Naive thymus-derived CD4-positive, alpha-beta T cell (primary cell): ENCODE data around the gene MAGOH. TPM values are rescaled to one million over a fixed set of nuclear protein-coding genes. Genes with fewer than 3 reads are reported as not detected.

Experiments used
- ATAC-seq: fragments of 150-1000 bp; cut with Tn5 transposase; 2 replicates; pipeline ENCODE4 v1.10.0; 2021; ENCODE audit warnings: mild to moderate bottlenecking, moderate library complexity
- CTCF ChIA-PET: fragments of 350-600 bp; sonication (Branson Sonifier 250); formaldehyde crosslinking; loops from one replicate; lab custom pipeline; 2021; ENCODE audit warnings: antibody characterized with exemption; lab: Charles Lee
- POLR2A ChIA-PET: fragments of 350-600 bp; sonication (Branson Sonifier 250); formaldehyde crosslinking; loops from one replicate; lab custom pipeline; 2021; ENCODE audit warnings: antibody characterized with exemption, inconsistent platforms; lab: Charles Lee
- DNase-seq, 9 donors: peaks; one replicate each; pipeline versions ENCODE4 v3.0.0 to v3.0.0-alpha.2; 2020 to 2022; ENCODE audit warnings: mixed read lengths in 1 of 9
- H3K27ac ChIP-seq: one replicate; pipeline ENCODE4 v1.7.0; 2013; ENCODE audit warnings: mild to moderate bottlenecking, low read depth, low read length, moderate library complexity
- H3K27me3 ChIP-seq, 2 donors: one replicate each; pipeline ENCODE4 v1.7.0; 2013; ENCODE audit warnings: low read length in 2 of 2, mild to moderate bottlenecking in 2 of 2, moderate library complexity in 2 of 2; ENCODE audit not compliant: control insufficient read depth in 2 of 2, insufficient read depth in 2 of 2
- H3K36me3 ChIP-seq, 3 experiments: 1 replicate in 2 of 3; 2 replicates in 1 of 3; pipeline ENCODE4 v1.7.0; 2013; ENCODE audit warnings: low read length in 3 of 3, mild to moderate bottlenecking in 3 of 3, moderate library complexity in 1 of 3; ENCODE audit not compliant: insufficient read depth in 3 of 3, control insufficient read depth in 2 of 3
- H3K4me1 ChIP-seq, 2 donors: one replicate each; pipeline ENCODE4 v1.7.0; 2013; ENCODE audit warnings: low read length in 2 of 2, mild to moderate bottlenecking in 2 of 2, moderate library complexity in 1 of 2; ENCODE audit not compliant: control insufficient read depth in 2 of 2, insufficient read depth in 2 of 2
- H3K4me3 ChIP-seq: 2 replicates; pipeline ENCODE4 v1.7.0; 2013; ENCODE audit warnings: mild to moderate bottlenecking, low read length
- H3K9me3 ChIP-seq, 3 experiments: 1 replicate in 2 of 3; 2 replicates in 1 of 3; pipeline ENCODE4 v1.7.0; 2013; ENCODE audit warnings: low read length in 3 of 3; ENCODE audit not compliant: control insufficient read depth in 2 of 3
- H3K27ac Mint-ChIP-seq, 9 donors: one replicate each; pipeline ENCODE4 v1.8.0; 2020 to 2022; ENCODE audit warnings: mixed read lengths in 9 of 9, mild to moderate bottlenecking in 8 of 9, moderate library complexity in 5 of 9, inconsistent platforms in 2 of 9
- H3K27me3 Mint-ChIP-seq, 5 donors: one replicate each; pipeline ENCODE4 v1.8.0; 2021 to 2022; ENCODE audit warnings: mixed read lengths in 5 of 5, mild to moderate bottlenecking in 1 of 5
- H3K36me3 Mint-ChIP-seq, 5 donors: one replicate each; pipeline ENCODE4 v1.8.0; 2020 to 2022; ENCODE audit warnings: mixed read lengths in 5 of 5, mild to moderate bottlenecking in 3 of 5, inconsistent platforms in 1 of 5
- H3K4me1 Mint-ChIP-seq, 7 donors: one replicate each; pipeline ENCODE4 v1.8.0; 2020 to 2022; ENCODE audit warnings: mixed read lengths in 7 of 7, mild to moderate bottlenecking in 3 of 7, inconsistent platforms in 1 of 7
- H3K4me3 Mint-ChIP-seq, 10 donors: one replicate each; pipeline ENCODE4 v1.8.0; 2020 to 2022; ENCODE audit warnings: mild to moderate bottlenecking in 10 of 10, mixed read lengths in 10 of 10, moderate library complexity in 6 of 10, inconsistent platforms in 2 of 10
- H3K9me3 Mint-ChIP-seq, 11 donors: one replicate each; pipeline ENCODE4 v1.8.0; 2020 to 2022; ENCODE audit warnings: mixed read lengths in 11 of 11, mild to moderate bottlenecking in 4 of 11, inconsistent platforms in 1 of 11, moderate library complexity in 1 of 11
- intact Hi-C, 2 donors: fragments of 100-400 bp; cut with micrococcal nuclease; formaldehyde crosslinking; loops; one replicate each; pipeline ENCODE4 v1.15.1; 2023
- polyA plus RNA-seq, 2 donors: library from polyadenylated mRNA; unstranded; fragments of 300-500 nt; fragmentation: Illumina TruSeq; gene quantifications; one replicate each; pipeline ENCODE4 v1.2.3, GENCODE V29; 2021
- total RNA-seq, 6 experiments: library from RNA in 5 of 6; stranded (reverse) in 5 of 6; gene quantifications; 1 replicate in 5 of 6; 2 replicates in 1 of 6; pipeline ENCODE4 v1.2.3 and lab custom pipeline; 2021 to 2026

The MAGOH gene
- total and polyA plus RNA-seq, 7 experiments from 2014 or later, result 37.7 to 108 (median 54.5) TPM

- peaks cover 0 to 2% (median 1%) of the 10 kb centered on the region in 7 donors for H3K4me1 Mint-ChIP-seq
- Histone ChIP-seq H3K4me1 (peaks cover 0 to 2% of the 10 kb centered on the region in 2 donors), H3K9me3 (no peaks in the 10 kb centered on the region), H3K4me3 (no peak overlapping the region), H3K27me3 (no peaks in the 10 kb centered on the region), H3K36me3 (no peaks in the 10 kb centered on the region), H3K27ac (no peak overlapping the region)
- CTCF ChIA-PET, result no interaction called here
- H3K27me3 Mint-ChIP-seq, result no peaks in the 10 kb centered on the region
- H3K27ac Mint-ChIP-seq, result no peak overlapping the region
- ATAC-seq (no peak), DNase-seq (no peak)
- POLR2A ChIA-PET, result interaction anchor here (0.7 kb wide), 1 partner anchor 1979 kb away, joined by 3 read pairs; no protein-coding TSS in a partner anchor
- no peak overlapping the region for H3K4me3 Mint-ChIP-seq
- peaks cover 0 to 5% (median 0%) of the 10 kb centered on the region in 5 donors for H3K36me3 Mint-ChIP-seq
- intact Hi-C loops, result no loop called here
- H3K9me3 Mint-ChIP-seq, result no peaks in the 10 kb centered on the region
Measured at GRCh38 chr1:53244141-53244540, 5.8 kb upstream of the MAGOH start.

DNA sequence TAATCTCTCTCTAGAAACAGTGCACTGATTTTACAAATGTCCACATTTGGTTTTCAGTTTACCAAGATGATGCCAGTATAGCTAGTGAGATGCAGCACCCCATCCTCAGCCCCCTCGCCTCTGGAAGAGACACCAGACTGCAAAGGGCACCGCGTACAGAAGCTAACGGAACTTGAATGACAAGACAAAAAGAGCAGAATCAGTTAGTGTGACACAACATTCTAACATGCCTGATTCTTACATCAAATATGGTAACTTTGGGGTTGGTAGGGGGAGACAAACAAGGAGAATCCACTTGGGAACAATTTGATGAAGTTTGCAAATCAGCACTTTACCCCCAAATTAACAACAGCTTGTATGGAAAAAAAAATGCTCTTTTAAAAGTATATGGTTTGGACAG lies 4.1 kb upstream of the MAGOH start:
- Mint-ChIP-seq H3K36me3 (peaks cover 0 to 6% (median 4%) of the 10 kb centered on the region in 5 donors), H3K9me3 (peaks cover 0 to 5% (median 0%) of the 10 kb centered on the region in 11 donors), H3K4me3 (no peak overlapping the region), H3K27ac (no peak overlapping the region), H3K27me3 (peaks cover 0 to 2% (median 0%) of the 10 kb centered on the region in 5 donors), H3K4me1 (peaks cover 7 to 19% (median 18%) of the 10 kb centered on the region in 7 donors)
- H3K27me3 ChIP-seq, result no peaks in the 10 kb centered on the region
- peaks cover 10 to 14% of the 10 kb centered on the region in 2 donors for H3K4me1 ChIP-seq
- ATAC-seq (no peak), DNase-seq (no peak)
- no peak overlapping the region for H3K4me3 ChIP-seq
- intact Hi-C loops, result no loop called here
- H3K9me3 ChIP-seq, result no peaks in the 10 kb centered on the region
- H3K36me3 ChIP-seq, result peaks cover 0 to 4% (median 0%) of the 10 kb centered on the region in 3 experiments
- POLR2A ChIA-PET, result no interaction called here
- H3K27ac ChIP-seq, result no peak overlapping the region
- CTCF ChIA-PET, result no interaction called here

DNA sequence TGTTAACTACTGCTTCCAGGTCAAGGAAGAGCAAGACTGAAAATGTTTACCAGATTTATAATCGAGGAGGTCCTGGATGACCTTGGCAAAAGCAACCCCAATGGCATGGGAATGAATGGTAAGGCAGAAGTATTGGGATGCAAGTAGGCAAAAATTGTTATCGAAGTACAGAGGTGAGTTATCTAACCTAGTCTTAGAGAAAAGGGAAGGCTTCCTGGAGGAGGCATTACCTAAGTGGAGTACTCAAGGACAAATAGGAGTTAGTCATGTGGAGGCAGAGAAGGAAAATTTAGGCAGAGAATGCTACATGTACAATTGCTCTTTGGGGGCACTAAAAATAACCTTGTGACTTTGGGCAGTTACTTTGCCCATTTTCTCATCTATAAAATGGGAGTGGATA lies 3.5 kb upstream of the MAGOH start:
- Mint-ChIP-seq H3K9me3 (peaks cover 0 to 5% (median 0%) of the 10 kb centered on the region in 11 donors), H3K27ac (no peak overlapping the region), H3K4me1 (peaks cover 7 to 25% (median 20%) of the 10 kb centered on the region in 7 donors), H3K27me3 (peaks cover 0 to 2% (median 0%) of the 10 kb centered on the region in 5 donors), H3K4me3 (no peak overlapping the region), H3K36me3 (peaks cover 0 to 6% (median 4%) of the 10 kb centered on the region in 5 donors)
- POLR2A ChIA-PET, result no interaction called here
- Histone ChIP-seq H3K27me3 (no peaks in the 10 kb centered on the region), H3K27ac (no peak overlapping the region), H3K36me3 (peaks cover 0 to 4% (median 0%) of the 10 kb centered on the region in 3 experiments), H3K4me1 (peaks cover 13 to 19% of the 10 kb centered on the region in 2 donors), H3K4me3 (no peak overlapping the region), H3K9me3 (no peaks in the 10 kb centered on the region)
- CTCF ChIA-PET, result no interaction called here
- intact Hi-C loops, result no loop called here
- ATAC-seq (no peak), DNase-seq (no peak)

DNA sequence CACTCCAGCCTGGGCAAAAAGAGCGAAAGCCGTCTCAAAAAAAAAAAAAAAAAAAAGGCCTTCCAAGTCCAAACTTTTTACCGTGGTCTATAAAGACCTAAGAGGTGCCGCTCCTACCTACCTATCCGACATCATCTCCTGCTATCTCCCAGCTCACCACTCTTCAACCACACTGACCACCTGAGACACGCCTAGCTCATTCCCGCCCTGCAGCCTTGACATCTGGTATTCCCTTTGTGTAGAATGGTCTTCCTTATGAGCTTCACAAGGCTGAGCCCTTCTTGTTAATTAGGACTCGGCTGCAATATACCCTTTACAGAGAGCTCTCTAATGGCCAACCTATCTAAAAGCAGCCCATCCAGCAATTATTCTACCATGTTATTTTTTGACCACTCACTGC lies 680 bp downstream of the MAGOH start:
- Mint-ChIP-seq H3K36me3 (peaks cover 0 to 18% (median 13%) of the 10 kb centered on the region in 5 donors), H3K27me3 (peaks cover 0 to 2% (median 0%) of the 10 kb centered on the region in 5 donors), H3K9me3 (peaks cover 0 to 5% (median 0%) of the 10 kb centered on the region in 11 donors), H3K27ac (peak overlapping the region; percentile 92 to 99 (median 98)), H3K4me1 (peaks cover 18 to 49% (median 32%) of the 10 kb centered on the region in 7 donors), H3K4me3 (peak overlapping the region; percentile 96 to 99 (median 98))
- H3K4me3 ChIP-seq, result peak overlapping the region; percentile 97
- DNase-seq (no peak), ATAC-seq (no peak)
- peaks cover 18 to 19% of the 10 kb centered on the region in 2 donors for H3K4me1 ChIP-seq
- peaks cover 15 to 30% (median 19%) of the 10 kb centered on the region in 3 experiments for H3K36me3 ChIP-seq
- CTCF ChIA-PET, result no interaction called here
- no peaks in the 10 kb centered on the region for H3K9me3 ChIP-seq
- H3K27me3 ChIP-seq, result no peaks in the 10 kb centered on the region
- intact Hi-C loops, result loop anchor here (1.0 to 5.0 kb wide), 14 partner anchors 17 to 1715 kb away; partner anchors contain the start of genes CPT2 (in 2 of the 2), CZIB (in 2 of the 2), NDC1 (in 2 of the 2) and BTF3L4 (in 1 of the 2)
- POLR2A ChIA-PET, result interaction anchor here (0.6 to 5.2 kb wide), 4 partner anchors 17 to 1237 kb away, joined by 3 to 39 read pairs (median 4); partner anchors contain the start of gene CZIB
- H3K27ac ChIP-seq, result peak overlapping the region; percentile 94

GRCh38 chr1:53220962-53221286 lies 17.4 kb downstream of the MAGOH start:
- peak overlapping the region; percentile 99 for H3K27ac ChIP-seq
- ChIA-PET CTCF (interaction anchor here (0.6 to 0.8 kb wide), 2 partner anchors 8 to 263 kb away, joined by 3 to 4 read pairs; no protein-coding TSS in a partner anchor), POLR2A (interaction anchor here (1.0 to 4.4 kb wide), 3 partner anchors 15 to 106 kb away, joined by 3 to 42 read pairs (median 39); partner anchors contain the start of genes CPT2 and MAGOH)
- ATAC-seq (no peak), DNase-seq (no peak)
- no peaks in the 10 kb centered on the region for H3K9me3 ChIP-seq
- peaks cover 0 to 29% (median 2%) of the 10 kb centered on the region in 3 experiments for H3K36me3 ChIP-seq
- H3K27me3 ChIP-seq, result no peaks in the 10 kb centered on the region
- intact Hi-C loops, result loop anchor here (1.0 to 10.0 kb wide), 9 partner anchors 17 to 1996 kb away; partner anchors contain the start of genes BTF3L4 (in 2 of the 2), CPT2 (in 2 of the 2), MAGOH (in 2 of the 2) and TXNDC12 (in 2 of the 2)
- peak overlapping the region; percentile 91 to 98 (median 96) for H3K27ac Mint-ChIP-seq
- peaks cover 0 to 12% (median 0%) of the 10 kb centered on the region in 5 donors for H3K36me3 Mint-ChIP-seq
- peak overlapping the region; percentile 80 for H3K4me3 ChIP-seq
- H3K4me1 ChIP-seq, result peaks cover 15% of the 10 kb centered on the region in 2 donors
- H3K4me3 Mint-ChIP-seq, result peak overlapping the region; percentile 83 to 94 (median 92)
- peaks cover 0 to 6% (median 0%) of the 10 kb centered on the region in 11 donors for H3K9me3 Mint-ChIP-seq
- no peaks in the 10 kb centered on the region for H3K27me3 Mint-ChIP-seq
- peaks cover 15 to 31% (median 26%) of the 10 kb centered on the region in 7 donors for H3K4me1 Mint-ChIP-seq

GRCh38 chr1:53220171-53220961 lies 18.0 kb downstream of the MAGOH start, which contains the start of gene CZIB:
TSS of gene CZIB (minus strand) at chr1:53220634. CDS start at chr1:53220575, 59 bp downstream.
- Mint-ChIP-seq H3K27ac (peak within 1 kb of the TSS; percentile 91 to 98 (median 96)), H3K36me3 (peaks cover 0 to 12% (median 3%) of the 10 kb centered on the region in 5 donors), H3K9me3 (peaks cover 0 to 6% (median 0%) of the 10 kb centered on the region in 11 donors), H3K27me3 (no peaks in the 10 kb centered on the region), H3K4me1 (peaks cover 15 to 31% (median 26%) of the 10 kb centered on the region in 7 donors), H3K4me3 (peak within 1 kb of the TSS; percentile 83 to 94 (median 92))
- H3K4me3 ChIP-seq, result peak within 1 kb of the TSS; percentile 80
- DNase-seq, result peak; percentile 85 to 97 (median 92)
- H3K27ac ChIP-seq, result peak within 1 kb of the TSS; percentile 99
- H3K4me1 ChIP-seq, result peaks cover 15% of the 10 kb centered on the region in 2 donors
- H3K27me3 ChIP-seq, result no peaks in the 10 kb centered on the region
- peak; percentile 97 for ATAC-seq
- H3K9me3 ChIP-seq, result no peaks in the 10 kb centered on the region
- intact Hi-C loops, result loop anchor here (1.0 to 10.0 kb wide), 9 partner anchors 18 to 1997 kb away; partner anchors contain the start of genes BTF3L4 (in 2 of the 2), CPT2 (in 2 of the 2), MAGOH (in 2 of the 2) and TXNDC12 (in 2 of the 2)
- ChIA-PET CTCF (interaction anchor here (0.6 to 0.7 kb wide), 2 partner anchors 8 to 16 kb away, joined by 3 to 4 read pairs; no protein-coding TSS in a partner anchor), POLR2A (interaction anchor here (1.0 to 4.4 kb wide), 6 partner anchors 8 to 1490 kb away, joined by 3 to 42 read pairs (median 4); partner anchors contain the start of genes CPT2 and MAGOH)
- H3K36me3 ChIP-seq, result peaks cover 3 to 34% (median 5%) of the 10 kb centered on the region in 3 experiments
